ENCODE data around the gene TSPAN9.

The TSPAN9 gene

GRCh38 chr12:3091382-3092241 is 14.4 kb downstream of the TSPAN9 start:
- Histone ChIP-seq H3K4me1 (ENCODE audit: insufficient read depth, low read length, severe bottlenecking) (no peaks in the 10 kb centered on the region), H3K27me3 (ENCODE audit: insufficient read depth, low read length) (no peaks in the 10 kb centered on the region; the same call in 1 of the 2 replicates), H3K27ac (ENCODE audit: low read depth, low read length, poor library complexity, severe bottlenecking) (no peak overlapping the region), H4K20me1 (ENCODE audit: insufficient read depth, low read length) (no peaks in the 10 kb centered on the region), H3K4me3 (ENCODE audit: low read depth, low read length, poor library complexity, severe bottlenecking) (no peak overlapping the region), H3K36me3 (ENCODE audit: insufficient read depth, low read length) (no peaks in the 10 kb centered on the region), H3K9me3 (ENCODE audit: low read length) (no peaks in the 10 kb centered on the region), H3K4me2 (ENCODE audit: low read length) (no peak overlapping the region), H3K9me2 (ENCODE audit: low read depth, low read length) (no peaks in the 10 kb centered on the region), H3K9ac (ENCODE audit: low read length) (no peak overlapping the region), H3F3A (ENCODE audit: insufficient read depth, low read length) (no peaks in the 10 kb centered on the region), H3K79me2 (ENCODE audit: insufficient read depth, low read length) (no peaks in the 10 kb centered on the region), H2AFZ (ENCODE audit: low read length) (no peak overlapping the region)
- TF ChIP-seq EZH2 (IDR thresholded peaks at IDR 0.05; ENCODE audit: borderline replicate concordance, low read length), result no peak
- no peak for TF ChIP-seq CTCF (IDR thresholded peaks at IDR 0.05; ENCODE audit: low read length)

- Histone ChIP-seq H2AFZ (ENCODE audit: low read length) (no peak overlapping the region), H3K27me3 (ENCODE audit: insufficient read depth, low read length) (no peaks in the 10 kb centered on the region), H4K20me1 (ENCODE audit: insufficient read depth, low read length) (no peaks in the 10 kb centered on the region), H3K9me3 (ENCODE audit: low read length) (no peaks in the 10 kb centered on the region), H3K4me1 (ENCODE audit: insufficient read depth, low read length, severe bottlenecking) (peaks cover 6% of the 10 kb centered on the region), H3K79me2 (ENCODE audit: insufficient read depth, low read length) (no peaks in the 10 kb centered on the region), H3K27ac (ENCODE audit: low read depth, low read length, poor library complexity, severe bottlenecking) (no peak overlapping the region), H3K9ac (ENCODE audit: low read length) (no peak overlapping the region), H3K36me3 (ENCODE audit: insufficient read depth, low read length) (no peaks in the 10 kb centered on the region), H3F3A (ENCODE audit: insufficient read depth, low read length) (no peaks in the 10 kb centered on the region), H3K9me2 (ENCODE audit: low read depth, low read length) (no peaks in the 10 kb centered on the region), H3K4me2 (ENCODE audit: low read length) (no peak overlapping the region), H3K4me3 (ENCODE audit: low read depth, low read length, poor library complexity, severe bottlenecking) (no peak overlapping the region)
- TF ChIP-seq EZH2 (IDR thresholded peaks at IDR 0.05; ENCODE audit: borderline replicate concordance, low read length), result no peak
- TF ChIP-seq CTCF (IDR thresholded peaks at IDR 0.05; ENCODE audit: low read length), result no peak
Measured at GRCh38 chr12:3092764-3093163, 15.6 kb downstream of the TSPAN9 start.

- no peaks in the 10 kb centered on the region for H3K79me2 ChIP-seq (ENCODE audit: insufficient read depth, low read length)
- H3K9me2 ChIP-seq (ENCODE audit: low read depth, low read length), result no peaks in the 10 kb centered on the region
- H3K36me3 ChIP-seq (ENCODE audit: insufficient read depth, low read length), result no peaks in the 10 kb centered on the region
- no peak overlapping the region for H3K27ac ChIP-seq (ENCODE audit: low read depth, low read length, poor library complexity, severe bottlenecking)
- no peak for TF ChIP-seq CTCF (IDR thresholded peaks at IDR 0.05; ENCODE audit: low read length)
- no peak for TF ChIP-seq EZH2 (IDR thresholded peaks at IDR 0.05; ENCODE audit: borderline replicate concordance, low read length)
- H3K9me3 ChIP-seq (ENCODE audit: low read length), result no peaks in the 10 kb centered on the region
- no peak overlapping the region for H2AFZ ChIP-seq (ENCODE audit: low read length)
- no peaks in the 10 kb centered on the region for H4K20me1 ChIP-seq (ENCODE audit: insufficient read depth, low read length)
- no peaks in the 10 kb centered on the region for H3F3A ChIP-seq (ENCODE audit: insufficient read depth, low read length)
- peaks cover 4% of the 10 kb centered on the region; the same call in 1 of the 2 replicates for H3K27me3 ChIP-seq (ENCODE audit: insufficient read depth, low read length)
- H3K4me3 ChIP-seq (ENCODE audit: low read depth, low read length, poor library complexity, severe bottlenecking), result peak overlapping the region; percentile 24
- H3K9ac ChIP-seq (ENCODE audit: low read length), result no peak overlapping the region
- H3K4me2 ChIP-seq (ENCODE audit: low read length), result peak overlapping the region; percentile 36; the same call in 1 of the 2 replicates
- peaks cover 11% of the 10 kb centered on the region for H3K4me1 ChIP-seq (ENCODE audit: insufficient read depth, low read length, severe bottlenecking)
Measured at GRCh38 chr12:3097186-3097804, 20.1 kb downstream of the TSPAN9 start.

All from OCI-LY1 (cell line).